Activated T-helper 2 cell treated with anti-CD3 and anti-CD28 coated beads, Interferon-gamma antibody, Interleukin-2, Interleukin-4, amounts not matched to agents 10 μg/mL and 5 μg/mL and 100 μg/mL, durations not matched to agents 14 hours and 24 hours and 36 hours (primary cell): ENCODE data around the gene FAM120A. TPM values are rescaled to one million over a fixed set of nuclear protein-coding genes. Genes with fewer than 3 reads are reported as not detected.

ENCODE experiments used
- DNase-seq: peaks from one replicate; pipeline ENCODE4 v3.0.0; 2021; ENCODE audit warnings: low spot score
- H3K27ac Mint-ChIP-seq: one replicate; pipeline ENCODE4 v1.8.0; 2021; ENCODE audit warnings: mixed read lengths
- H3K27me3 Mint-ChIP-seq: one replicate; pipeline ENCODE4 v1.8.0; 2021; ENCODE audit warnings: low read depth, mixed read lengths
- H3K36me3 Mint-ChIP-seq: one replicate; pipeline ENCODE4 v1.8.0; 2021; ENCODE audit warnings: low read depth, mixed read lengths
- H3K4me1 Mint-ChIP-seq: one replicate; pipeline ENCODE4 v1.8.0; 2021; ENCODE audit warnings: low read depth, mixed read lengths
- H3K4me3 Mint-ChIP-seq: one replicate; pipeline ENCODE4 v1.8.0; 2021; ENCODE audit warnings: low read depth, mild to moderate bottlenecking, moderate library complexity, mixed read lengths
- H3K9me3 Mint-ChIP-seq: one replicate; pipeline ENCODE4 v1.8.0; 2021; ENCODE audit warnings: mixed read lengths
- intact Hi-C: fragments of 100-400 bp; cut with micrococcal nuclease; formaldehyde crosslinking; loops from one replicate; pipeline ENCODE4 v1.15.1; 2023
- total RNA-seq: library from RNA; stranded (reverse); gene quantifications from 2 replicates; pipeline ENCODE4 v1.2.3, GENCODE V29; 2022

FAM120A gene
- total RNA-seq, 1 donor from 2014 or later: 166 TPM

- Mint-ChIP-seq H3K27me3 (no peaks in the 10 kb centered on the region), H3K9me3 (no peaks in the 10 kb centered on the region), H3K4me1 (peaks cover 88% of the 10 kb centered on the region), H3K27ac (peak overlapping the region; percentile 90), H3K36me3 (peaks cover 46% of the 10 kb centered on the region), H3K4me3 (peak overlapping the region; percentile 40)
- intact Hi-C loops: loop anchor here (10.0 kb wide), 1 partner anchor 502 kb away; no protein-coding TSS in a partner anchor
- DNase-seq: no peak
These were observed 15.6 kb downstream of the FAM120A start for GRCh38 chr9:93467062-93467416.

GRCh38 chr9:93467462-93467861, 16.0 kb downstream of the FAM120A start:
- H3K9me3 Mint-ChIP-seq: no peaks in the 10 kb centered on the region
- peaks cover 49% of the 10 kb centered on the region for H3K36me3 Mint-ChIP-seq
- peaks cover 89% of the 10 kb centered on the region for H3K4me1 Mint-ChIP-seq
- H3K27ac Mint-ChIP-seq: peak overlapping the region; percentile 90
- DNase-seq: no peak
- intact Hi-C loops: loop anchor here (10.0 kb wide), 1 partner anchor 503 kb away; no protein-coding TSS in a partner anchor
- peak overlapping the region; percentile 40 for H3K4me3 Mint-ChIP-seq
- H3K27me3 Mint-ChIP-seq: no peaks in the 10 kb centered on the region

- Mint-ChIP-seq H3K4me1 (peaks cover 75% of the 10 kb centered on the region), H3K27me3 (no peaks in the 10 kb centered on the region), H3K4me3 (peak overlapping the region; percentile 28), H3K9me3 (no peaks in the 10 kb centered on the region), H3K27ac (peak overlapping the region; percentile 91), H3K36me3 (peaks cover 58% of the 10 kb centered on the region)
- intact Hi-C loops: loop anchor here (10.0 kb wide), 1 partner anchor 504 kb away; no protein-coding TSS in a partner anchor
- no peak for DNase-seq
These were observed 17.4 kb downstream of the FAM120A start for GRCh38 chr9:93468763-93469456.

- Mint-ChIP-seq H3K27me3 (no peaks in the 10 kb centered on the region), H3K27ac (peak overlapping the region; percentile 71), H3K4me1 (peaks cover 68% of the 10 kb centered on the region), H3K9me3 (no peaks in the 10 kb centered on the region), H3K36me3 (peaks cover 61% of the 10 kb centered on the region), H3K4me3 (no peak overlapping the region)
- no peak for DNase-seq
- intact Hi-C loops: no loop called here
These were observed 18.9 kb downstream of the FAM120A start for GRCh38 chr9:93470391-93470790.

GRCh38 chr9:93471124-93471523, 19.6 kb downstream of the FAM120A start:
- Mint-ChIP-seq H3K9me3 (no peaks in the 10 kb centered on the region), H3K27me3 (no peaks in the 10 kb centered on the region), H3K4me1 (peaks cover 68% of the 10 kb centered on the region), H3K4me3 (no peak overlapping the region), H3K27ac (no peak overlapping the region), H3K36me3 (peaks cover 63% of the 10 kb centered on the region)
- no peak for DNase-seq
- intact Hi-C loops: no loop called here

GRCh38 chr9:93473411-93473810, 21.9 kb downstream of the FAM120A start:
- peaks cover 74% of the 10 kb centered on the region for H3K36me3 Mint-ChIP-seq
- H3K4me3 Mint-ChIP-seq: no peak overlapping the region
- no peak overlapping the region for H3K27ac Mint-ChIP-seq
- peaks cover 54% of the 10 kb centered on the region for H3K4me1 Mint-ChIP-seq
- H3K9me3 Mint-ChIP-seq: no peaks in the 10 kb centered on the region
- no peak for DNase-seq
- intact Hi-C loops: no loop called here
- H3K27me3 Mint-ChIP-seq: no peaks in the 10 kb centered on the region

- intact Hi-C loops: no loop called here
- Mint-ChIP-seq H3K36me3 (peaks cover 80% of the 10 kb centered on the region), H3K4me1 (peaks cover 42% of the 10 kb centered on the region), H3K27me3 (no peaks in the 10 kb centered on the region), H3K4me3 (no peak overlapping the region), H3K27ac (peak overlapping the region; percentile 33), H3K9me3 (no peaks in the 10 kb centered on the region)
- no peak for DNase-seq
These were observed 23.6 kb downstream of the FAM120A start for GRCh38 chr9:93475108-93475507.

GRCh38 chr9:93475856-93476255, 24.4 kb downstream of the FAM120A start:
- intact Hi-C loops: no loop called here
- Mint-ChIP-seq H3K27ac (peak overlapping the region; percentile 33), H3K27me3 (no peaks in the 10 kb centered on the region), H3K4me3 (no peak overlapping the region), H3K4me1 (peaks cover 35% of the 10 kb centered on the region), H3K9me3 (no peaks in the 10 kb centered on the region), H3K36me3 (peaks cover 79% of the 10 kb centered on the region)
- DNase-seq: no peak

- Mint-ChIP-seq H3K9me3 (no peaks in the 10 kb centered on the region), H3K4me1 (peaks cover 29% of the 10 kb centered on the region), H3K27ac (peak overlapping the region; percentile 58), H3K27me3 (no peaks in the 10 kb centered on the region), H3K36me3 (peaks cover 82% of the 10 kb centered on the region), H3K4me3 (no peak overlapping the region)
- no peak for DNase-seq
- intact Hi-C loops: no loop called here
These were observed 25.4 kb downstream of the FAM120A start for GRCh38 chr9:93476924-93477323.

- Mint-ChIP-seq H3K36me3 (peaks cover 81% of the 10 kb centered on the region), H3K27me3 (no peaks in the 10 kb centered on the region), H3K27ac (no peak overlapping the region), H3K9me3 (no peaks in the 10 kb centered on the region), H3K4me1 (peaks cover 27% of the 10 kb centered on the region), H3K4me3 (no peak overlapping the region)
- intact Hi-C loops: no loop called here
- no peak for DNase-seq
These were observed 25.9 kb downstream of the FAM120A start for GRCh38 chr9:93477397-93477796.

- Mint-ChIP-seq H3K27me3 (no peaks in the 10 kb centered on the region), H3K27ac (peak overlapping the region; percentile 43), H3K4me3 (no peak overlapping the region), H3K9me3 (no peaks in the 10 kb centered on the region), H3K36me3 (peaks cover 77% of the 10 kb centered on the region), H3K4me1 (peaks cover 29% of the 10 kb centered on the region)
- DNase-seq: no peak
- intact Hi-C loops: no loop called here
These were observed 28.2 kb downstream of the FAM120A start for GRCh38 chr9:93479726-93480125.

- intact Hi-C loops: no loop called here
- Mint-ChIP-seq H3K4me1 (peaks cover 28% of the 10 kb centered on the region), H3K9me3 (no peaks in the 10 kb centered on the region), H3K4me3 (no peak overlapping the region), H3K36me3 (peaks cover 77% of the 10 kb centered on the region), H3K27ac (peak overlapping the region; percentile 43), H3K27me3 (no peaks in the 10 kb centered on the region)
- DNase-seq: no peak
These were observed 28.8 kb downstream of the FAM120A start for GRCh38 chr9:93480262-93480661.

- Mint-ChIP-seq H3K9me3 (no peaks in the 10 kb centered on the region), H3K4me3 (no peak overlapping the region), H3K27me3 (no peaks in the 10 kb centered on the region), H3K27ac (no peak overlapping the region), H3K4me1 (peaks cover 26% of the 10 kb centered on the region), H3K36me3 (peaks cover 75% of the 10 kb centered on the region)
- no peak for DNase-seq
- intact Hi-C loops: no loop called here
These were observed 29.3 kb downstream of the FAM120A start for GRCh38 chr9:93480728-93481324.
